ENCODE data around the gene GPR33. TPM values are rescaled to one million over a fixed set of nuclear protein-coding genes. Genes with fewer than 3 reads are reported as not detected.

Gene GPR33
- total RNA-seq, 1 donor from 2014 or later = not detected

Other genes starting within 250 kb of the GPR33 start
- 46.3 TPM for gene HEATR5A, start 67.5 kb downstream of the GPR33 start, total RNA-seq
- 18.2 TPM for gene DTD2, start 30.5 kb downstream of the GPR33 start, total RNA-seq
- 12.1 TPM for gene NUBPL, start 73.4 kb upstream of the GPR33 start, total RNA-seq